Smooth muscle cell (in vitro differentiated cells): ENCODE results near the gene EFR3B. TPM values are rescaled to one million over a fixed set of nuclear protein-coding genes. Genes with fewer than 3 reads are reported as not detected.

Experiments
- DNase-seq: peaks from one replicate; lab custom pipeline; 2025; ENCODE audit not compliant: unreplicated experiment; lab: John Stamatoyannopoulos, UW
- H2AFZ ChIP-seq: fragments of 200-600 bp; sonication (generic); 2 replicates; pipeline ENCODE4 v1.6.0; 2016; ENCODE audit warnings: antibody characterized with exemption, low read depth, mild to moderate bottlenecking
- H3F3A ChIP-seq: fragments of 200-600 bp; sonication (generic); 2 replicates; pipeline ENCODE4 v1.6.0; 2017; ENCODE audit warnings: antibody characterized with exemption, low read depth
- H3K27ac ChIP-seq: fragments of 200-600 bp; sonication (generic); 2 replicates; pipeline ENCODE4 v1.5.1; 2016; ENCODE audit warnings: low read depth, mild to moderate bottlenecking
- H3K27me3 ChIP-seq: fragments of 200-600 bp; sonication (generic); 2 replicates; pipeline ENCODE4 v1.6.1; 2016; ENCODE audit warnings: low read depth, mild to moderate bottlenecking
- H3K36me3 ChIP-seq: fragments of 200-600 bp; sonication (generic); 2 replicates; pipeline ENCODE4 v1.5.1; 2016; ENCODE audit warnings: low read depth
- H3K4me1 ChIP-seq: fragments of 200-600 bp; sonication (generic); 2 replicates; pipeline ENCODE4 v1.5.1; 2016; ENCODE audit warnings: low read depth
- H3K4me2 ChIP-seq: fragments of 200-600 bp; sonication (generic); 2 replicates; pipeline ENCODE4 v1.6.0; 2016; ENCODE audit warnings: mild to moderate bottlenecking
- H3K4me3 ChIP-seq: fragments of 200-600 bp; sonication (generic); 2 replicates; pipeline ENCODE4 v1.5.1; 2016; ENCODE audit warnings: mild to moderate bottlenecking
- H3K79me2 ChIP-seq: fragments of 200-600 bp; sonication (generic); 2 replicates; pipeline ENCODE4 v1.6.0; 2016; ENCODE audit warnings: low read depth, mild to moderate bottlenecking
- H3K9ac ChIP-seq: fragments of 200-600 bp; sonication (generic); 2 replicates; pipeline ENCODE4 v1.6.0; 2016; ENCODE audit warnings: low read depth
- H3K9me3 ChIP-seq: fragments of 200-600 bp; sonication (generic); replicated peaks from 2 replicates; pipeline ENCODE4 v1.5.1; 2016; ENCODE audit warnings: low read depth
- H4K20me1 ChIP-seq: fragments of 200-600 bp; sonication (generic); 2 replicates; pipeline ENCODE4 v1.6.0; 2016; ENCODE audit warnings: low read depth
- CTCF ChIP-seq: fragments of 200-600 bp; sonication (generic); IDR thresholded peaks from 2 replicates; pipeline ENCODE4 v1.5.1; 2017; ENCODE audit warnings: borderline replicate concordance, mild to moderate bottlenecking, antibody characterized with exemption; ENCODE audit not compliant: insufficient read depth, poor library complexity, severe bottlenecking
- WGBS: methylation state at CpG from one replicate; pipeline ENCODE4 v1.1.7; 2016; ENCODE audit warnings: low lambda C conversion rate; 5-methylcytosine and 5-hydroxymethylcytosine counted together
- polyA plus RNA-seq: library from polyadenylated mRNA; unstranded; fragments of >200 nt; fragmentation: Nextera tagmentation; extraction: Ambion mirVana; gene quantifications from 2 replicates; pipeline ENCODE4 v1.2.1, GENCODE V29; 2016
- total RNA-seq: library from RNA; depleted of rRNA; stranded (reverse); fragments of >200 nt; gene quantifications from 2 replicates; pipeline ENCODE4 v1.2.3, GENCODE V29; 2014

Gene EFR3B
- total and polyA plus RNA-seq, 2 experiments from 2014 or later: 4.0 to 5.2 TPM

- no peak for DNase-seq
- Histone ChIP-seq H3K4me3 (no peak overlapping the region), H3K9ac (no peak overlapping the region), H3K36me3 (no peaks in the 10 kb centered on the region), H3K4me1 (no peaks in the 10 kb centered on the region), H3K79me2 (no peaks in the 10 kb centered on the region), H3K9me3 (no peaks in the 10 kb centered on the region), H3K4me2 (no peak overlapping the region), H3F3A (no peaks in the 10 kb centered on the region), H4K20me1 (no peaks in the 10 kb centered on the region), H3K27ac (no peak overlapping the region), H3K27me3 (peaks cover 8% of the 10 kb centered on the region), H2AFZ (no peak overlapping the region)
- no peak for TF ChIP-seq CTCF
- 94% methylated on average over 9 of the region's 9 CpGs for WGBS
Observed at GRCh38 chr2:25026008-25026530, 15.8 kb upstream of the EFR3B start.

GRCh38 chr2:25029183-25029554 lies 12.7 kb upstream of the EFR3B start:
- no peak overlapping the region for H3K9ac ChIP-seq
- H3K9me3 ChIP-seq: no peaks in the 10 kb centered on the region
- no peaks in the 10 kb centered on the region for H4K20me1 ChIP-seq
- no peaks in the 10 kb centered on the region for H3K4me1 ChIP-seq
- H3K4me2 ChIP-seq: no peak overlapping the region
- no peaks in the 10 kb centered on the region for H3F3A ChIP-seq
- H3K4me3 ChIP-seq: no peak overlapping the region
- no peak overlapping the region for H3K27ac ChIP-seq
- no peak overlapping the region for H2AFZ ChIP-seq
- H3K79me2 ChIP-seq: no peaks in the 10 kb centered on the region
- 70% methylated on average over 4 of the region's 4 CpGs for WGBS
- TF ChIP-seq CTCF: no peak
- H3K27me3 ChIP-seq: no peaks in the 10 kb centered on the region
- no peaks in the 10 kb centered on the region for H3K36me3 ChIP-seq
- DNase-seq: no peak

GRCh38 chr2:25030702-25031101 lies 11.2 kb upstream of the EFR3B start:
- WGBS: 60% methylated on average over 2 of the region's 2 CpGs
- H3K27ac ChIP-seq: no peak overlapping the region
- H3K27me3 ChIP-seq: no peaks in the 10 kb centered on the region
- H4K20me1 ChIP-seq: no peaks in the 10 kb centered on the region
- H3K4me1 ChIP-seq: no peaks in the 10 kb centered on the region
- no peaks in the 10 kb centered on the region for H3K9me3 ChIP-seq
- TF ChIP-seq CTCF: no peak
- no peak overlapping the region for H3K4me3 ChIP-seq
- H3K4me2 ChIP-seq: no peak overlapping the region
- H3K9ac ChIP-seq: no peak overlapping the region
- no peaks in the 10 kb centered on the region for H3K36me3 ChIP-seq
- no peak overlapping the region for H2AFZ ChIP-seq
- no peaks in the 10 kb centered on the region for H3K79me2 ChIP-seq
- no peaks in the 10 kb centered on the region for H3F3A ChIP-seq
- DNase-seq: no peak

- Histone ChIP-seq H3K36me3 (no peaks in the 10 kb centered on the region), H3K27ac (no peak overlapping the region), H3K79me2 (no peaks in the 10 kb centered on the region), H4K20me1 (no peaks in the 10 kb centered on the region), H3K9me3 (no peaks in the 10 kb centered on the region), H3K4me2 (no peak overlapping the region), H3K9ac (no peak overlapping the region), H3F3A (no peaks in the 10 kb centered on the region), H3K27me3 (no peaks in the 10 kb centered on the region), H3K4me3 (no peak overlapping the region), H2AFZ (no peak overlapping the region), H3K4me1 (no peaks in the 10 kb centered on the region)
- 60% methylated on average over 3 of the region's 3 CpGs for WGBS
- DNase-seq: no peak
- no peak for TF ChIP-seq CTCF
Observed at GRCh38 chr2:25032094-25032493, 9.8 kb upstream of the EFR3B start.
